Loucy (cell line): ENCODE data around the gene AMDHD1.
"Not testable (repeated sequence)": the region's sequence is repeated elsewhere in the genome, so short reads cannot be mapped to it uniquely, and the experiment has no call there.

Experiments used
- H2AFZ ChIP-seq: fragments of 200-600 bp; sonication (generic); 2 replicates; pipeline ENCODE4 v1.6.0; 2016; ENCODE audit warnings: antibody characterized with exemption, mild to moderate bottlenecking, low read length, moderate library complexity
- H3F3A ChIP-seq: fragments of 200-600 bp; 2 replicates; pipeline ENCODE4 v1.6.0; 2016; ENCODE audit warnings: antibody characterized with exemption, low read depth, mild to moderate bottlenecking
- H3K27me3 ChIP-seq: fragments of 200-600 bp; sonication (generic); 2 replicates; pipeline ENCODE4 v1.6.1; 2014; ENCODE audit warnings: low read length, mild to moderate bottlenecking; ENCODE audit not compliant: insufficient read depth, poor library complexity, severe bottlenecking
- H3K36me3 ChIP-seq: fragments of 200-600 bp; sonication (generic); 2 replicates; pipeline ENCODE4 v1.6.1; 2016; ENCODE audit warnings: low read length; ENCODE audit not compliant: insufficient read depth
- H3K4me1 ChIP-seq: fragments of 200-600 bp; sonication (generic); 2 replicates; pipeline ENCODE4 v1.5.1; 2014; ENCODE audit warnings: low read length, mild to moderate bottlenecking; ENCODE audit not compliant: insufficient read depth, poor library complexity, severe bottlenecking
- H3K4me2 ChIP-seq: fragments of 200-600 bp; sonication (generic); 2 replicates; pipeline ENCODE4 v1.6.0; 2014; ENCODE audit warnings: antibody characterized with exemption, low read length, low read depth, mild to moderate bottlenecking; ENCODE audit not compliant: poor library complexity, severe bottlenecking
- H3K4me3 ChIP-seq: fragments of 200-600 bp; sonication (generic); 2 replicates; pipeline ENCODE4 v1.5.1; 2014; ENCODE audit warnings: low read length, mild to moderate bottlenecking, mixed read lengths; ENCODE audit not compliant: poor library complexity, severe bottlenecking
- H3K79me2 ChIP-seq: fragments of 200-600 bp; sonication (generic); 2 replicates; pipeline ENCODE4 v1.6.1; 2014; ENCODE audit warnings: low read length; ENCODE audit not compliant: insufficient read depth
- H3K9ac ChIP-seq: fragments of 200-600 bp; sonication (generic); 2 replicates; pipeline ENCODE4 v1.6.0; 2014; ENCODE audit warnings: mild to moderate bottlenecking, low read depth, low read length, moderate library complexity; ENCODE audit not compliant: poor library complexity, severe bottlenecking
- H3K9me2 ChIP-seq: fragments of 200-600 bp; sonication (generic); replicated peaks from 2 replicates; pipeline ENCODE4 v1.6.1; 2016; ENCODE audit warnings: low read depth, low read length, mixed read lengths
- H3K9me3 ChIP-seq: fragments of 200-600 bp; sonication (generic); 2 replicates; pipeline ENCODE4 v1.6.1; 2014; ENCODE audit warnings: mild to moderate bottlenecking, antibody characterized with exemption, low read length, low read depth; ENCODE audit not compliant: insufficient read depth
- H4K20me1 ChIP-seq: fragments of 200-600 bp; sonication (generic); 2 replicates; pipeline ENCODE4 v1.6.0; 2014; ENCODE audit warnings: antibody characterized with exemption, low read length, mild to moderate bottlenecking; ENCODE audit not compliant: insufficient read depth, poor library complexity, severe bottlenecking
- EZH2phosphoT487 ChIP-seq: fragments of 200-600 bp; IDR thresholded peaks from 2 replicates; pipeline ENCODE4 v1.6.1; 2018; ENCODE audit warnings: antibody characterized with exemption, mild to moderate bottlenecking, moderate library complexity, borderline replicate concordance
- TF ChIP-seq, protein P1 (sequence below): fragments of 200-600 bp; sonication (generic); conservative IDR thresholded peaks from 2 replicates; pipeline ENCODE4 v1.5.1; 2014; ENCODE audit warnings: mild to moderate bottlenecking, antibody characterized with exemption, low read length

The AMDHD1 gene

DNA sequence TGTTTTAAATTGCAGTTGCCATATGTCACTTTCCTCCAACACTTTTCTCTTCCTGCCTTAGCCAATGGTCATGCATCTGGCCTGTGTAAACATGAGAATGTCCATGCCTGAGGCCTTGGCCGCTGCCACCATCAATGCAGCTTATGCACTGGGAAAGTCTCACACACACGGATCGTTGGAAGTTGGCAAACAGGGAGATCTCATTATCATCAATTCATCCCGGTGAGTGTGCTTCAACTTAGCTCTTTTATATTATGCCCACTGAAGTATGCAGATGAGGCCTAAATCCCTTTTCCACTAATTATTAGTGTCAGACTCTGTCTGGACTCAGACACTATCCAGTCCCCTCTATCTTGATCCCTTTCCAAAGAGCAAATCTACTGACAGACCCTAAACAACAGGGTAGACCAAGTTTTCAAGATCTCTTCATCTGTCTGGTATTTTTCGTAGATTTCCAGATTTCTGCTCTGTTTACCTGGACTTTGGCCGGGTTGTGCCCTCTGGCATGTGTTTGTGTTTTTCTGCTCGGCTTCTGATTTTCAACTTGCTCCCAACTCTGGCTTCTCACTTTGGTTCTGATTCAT is 23.2 kb downstream of the AMDHD1 start:
- H3K9ac ChIP-seq: no peak overlapping the region
- H3K9me2 ChIP-seq: no peaks in the 10 kb centered on the region
- H3K36me3 ChIP-seq: no peaks in the 10 kb centered on the region
- no peaks in the 10 kb centered on the region for H3K27me3 ChIP-seq
- no peaks in the 10 kb centered on the region for H3F3A ChIP-seq
- no peaks in the 10 kb centered on the region for H3K9me3 ChIP-seq
- no peak overlapping the region for H3K4me2 ChIP-seq
- TF ChIP-seq EZH2phosphoT487: no peak
- TF ChIP-seq, protein P1, sequence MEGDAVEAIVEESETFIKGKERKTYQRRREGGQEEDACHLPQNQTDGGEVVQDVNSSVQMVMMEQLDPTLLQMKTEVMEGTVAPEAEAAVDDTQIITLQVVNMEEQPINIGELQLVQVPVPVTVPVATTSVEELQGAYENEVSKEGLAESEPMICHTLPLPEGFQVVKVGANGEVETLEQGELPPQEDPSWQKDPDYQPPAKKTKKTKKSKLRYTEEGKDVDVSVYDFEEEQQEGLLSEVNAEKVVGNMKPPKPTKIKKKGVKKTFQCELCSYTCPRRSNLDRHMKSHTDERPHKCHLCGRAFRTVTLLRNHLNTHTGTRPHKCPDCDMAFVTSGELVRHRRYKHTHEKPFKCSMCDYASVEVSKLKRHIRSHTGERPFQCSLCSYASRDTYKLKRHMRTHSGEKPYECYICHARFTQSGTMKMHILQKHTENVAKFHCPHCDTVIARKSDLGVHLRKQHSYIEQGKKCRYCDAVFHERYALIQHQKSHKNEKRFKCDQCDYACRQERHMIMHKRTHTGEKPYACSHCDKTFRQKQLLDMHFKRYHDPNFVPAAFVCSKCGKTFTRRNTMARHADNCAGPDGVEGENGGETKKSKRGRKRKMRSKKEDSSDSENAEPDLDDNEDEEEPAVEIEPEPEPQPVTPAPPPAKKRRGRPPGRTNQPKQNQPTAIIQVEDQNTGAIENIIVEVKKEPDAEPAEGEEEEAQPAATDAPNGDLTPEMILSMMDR: no peak
- no peaks in the 10 kb centered on the region for H4K20me1 ChIP-seq
- H2AFZ ChIP-seq: no peak overlapping the region
- no peaks in the 10 kb centered on the region for H3K4me1 ChIP-seq
- H3K4me3 ChIP-seq: no peak overlapping the region
- H3K79me2 ChIP-seq: no peaks in the 10 kb centered on the region

DNA sequence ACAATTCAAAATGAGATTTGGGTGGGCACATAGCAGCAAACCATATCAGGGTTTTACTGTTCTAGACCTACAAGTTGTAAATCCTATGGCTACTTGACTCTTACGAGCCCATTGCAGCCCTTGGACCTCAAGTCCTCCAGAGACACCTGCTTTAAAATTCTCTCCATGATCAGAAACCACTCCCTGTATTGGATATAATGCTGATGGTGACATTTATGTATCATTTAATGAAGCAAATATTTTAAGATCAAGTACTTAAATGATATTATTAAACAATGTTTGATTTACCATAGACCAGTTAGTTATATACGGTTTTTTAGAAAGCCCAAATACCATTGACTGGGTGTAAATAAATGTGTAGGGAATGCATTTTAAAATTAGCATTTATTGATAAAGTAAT is 24.2 kb downstream of the AMDHD1 start:
- no peaks in the 10 kb centered on the region for H4K20me1 ChIP-seq
- H3K4me1 ChIP-seq: no peaks in the 10 kb centered on the region
- H3K9ac ChIP-seq: no peak overlapping the region
- no peak for TF ChIP-seq EZH2phosphoT487
- TF ChIP-seq, protein P1: no peak
- no peaks in the 10 kb centered on the region for H3K9me3 ChIP-seq
- H3K4me2 ChIP-seq: no peak overlapping the region
- no peaks in the 10 kb centered on the region for H3K36me3 ChIP-seq
- no peaks in the 10 kb centered on the region for H3K27me3 ChIP-seq
- H3K9me2 ChIP-seq: no peaks in the 10 kb centered on the region
- H2AFZ ChIP-seq: no peak overlapping the region
- no peaks in the 10 kb centered on the region for H3K79me2 ChIP-seq
- no peaks in the 10 kb centered on the region for H3F3A ChIP-seq
- H3K4me3 ChIP-seq: no peak overlapping the region

DNA sequence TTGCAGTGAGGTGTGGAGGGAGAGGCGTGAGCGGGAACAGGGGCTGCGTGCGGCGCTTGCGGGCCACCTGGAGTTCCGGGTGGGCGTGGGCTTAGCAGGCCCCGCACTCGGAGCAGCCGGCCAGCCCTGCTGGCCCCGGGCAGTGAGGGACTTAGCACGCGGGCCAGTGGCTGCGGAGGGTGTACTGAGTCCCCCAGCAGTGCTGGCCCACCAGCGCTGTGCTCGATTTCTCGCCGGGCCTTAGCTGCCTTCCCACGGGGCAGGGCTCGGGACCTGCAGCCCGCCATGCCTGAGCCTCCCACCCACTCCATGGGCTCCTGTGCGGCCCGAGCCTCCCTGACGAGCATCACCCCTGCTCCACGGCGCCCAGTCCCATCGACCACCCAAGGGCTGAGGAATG is 26.0 kb downstream of the AMDHD1 start:
- H4K20me1 ChIP-seq, H3K4me1 ChIP-seq, H3K79me2 ChIP-seq, H3F3A ChIP-seq, H3K36me3 ChIP-seq, H2AFZ ChIP-seq, H3K9ac ChIP-seq, H3K9me2 ChIP-seq, H3K27me3 ChIP-seq, H3K4me3 ChIP-seq, H3K4me2 ChIP-seq, H3K9me3 ChIP-seq: not testable (repeated sequence)

DNA sequence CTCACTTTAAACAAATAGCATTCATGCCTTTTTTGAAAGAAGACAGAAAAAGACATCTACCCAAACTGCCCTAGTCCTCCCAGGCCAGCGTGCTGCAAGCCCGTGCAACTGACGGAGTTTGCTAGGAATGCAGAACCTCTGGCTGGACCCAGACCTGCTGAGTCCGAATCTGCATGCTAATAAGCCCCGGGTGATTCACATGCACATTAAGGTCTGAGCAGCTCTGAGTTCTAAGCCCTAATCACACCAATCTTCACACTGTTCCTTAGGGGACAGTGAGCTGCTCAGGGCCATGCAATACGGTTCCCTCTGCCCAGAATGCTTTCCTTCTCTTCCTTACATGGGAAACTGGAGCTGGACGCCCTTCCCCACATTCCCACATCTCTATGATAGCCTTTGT is 27.8 kb downstream of the AMDHD1 start:
- Histone ChIP-seq H2AFZ (no peak overlapping the region), H4K20me1 (no peaks in the 10 kb centered on the region), H3K4me2 (no peak overlapping the region), H3K9me3 (no peaks in the 10 kb centered on the region), H3K4me3 (no peak overlapping the region), H3K36me3 (no peaks in the 10 kb centered on the region), H3K27me3 (no peaks in the 10 kb centered on the region), H3K9ac (no peak overlapping the region), H3K79me2 (no peaks in the 10 kb centered on the region), H3K4me1 (no peaks in the 10 kb centered on the region), H3K9me2 (no peaks in the 10 kb centered on the region), H3F3A (no peaks in the 10 kb centered on the region)
- TF ChIP-seq EZH2phosphoT487: no peak
- TF ChIP-seq, protein P1: no peak
